Stimulated activated naive CD4-positive, alpha-beta T cell treated with Interleukin-2 at 50 U/mL for 16 hours (primary cell): Measurements from ENCODE around the gene CCDC88A.
"Not testable (repeated sequence)": the region's sequence is repeated elsewhere in the genome, so short reads cannot be mapped to it uniquely, and the experiment has no call there.

Source experiments
- DNase-seq: peaks from one replicate; lab custom pipeline; 2025; lab: John Stamatoyannopoulos, UW

Gene CCDC88A

DNA sequence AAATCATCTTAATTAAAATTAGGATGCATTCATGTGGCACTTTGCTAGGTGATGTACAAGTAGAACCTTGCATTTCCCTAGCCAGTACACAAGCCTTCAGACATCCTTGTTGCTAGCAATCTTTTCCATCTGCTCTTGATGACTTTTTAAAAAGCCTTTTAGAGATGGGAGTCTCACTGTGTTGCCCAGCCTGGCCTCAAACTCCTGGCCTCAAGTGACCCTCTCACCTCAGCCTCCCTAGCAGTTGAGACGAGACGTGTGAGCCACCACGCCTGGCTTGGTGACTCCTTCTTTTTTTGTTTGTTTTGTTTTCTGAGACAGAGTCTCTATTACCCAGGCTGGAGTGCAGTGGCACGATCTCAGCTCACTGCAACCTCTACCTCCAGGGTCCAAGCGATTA is 1.7 kb upstream of the CCDC88A start:
- no peak for DNase-seq

DNA sequence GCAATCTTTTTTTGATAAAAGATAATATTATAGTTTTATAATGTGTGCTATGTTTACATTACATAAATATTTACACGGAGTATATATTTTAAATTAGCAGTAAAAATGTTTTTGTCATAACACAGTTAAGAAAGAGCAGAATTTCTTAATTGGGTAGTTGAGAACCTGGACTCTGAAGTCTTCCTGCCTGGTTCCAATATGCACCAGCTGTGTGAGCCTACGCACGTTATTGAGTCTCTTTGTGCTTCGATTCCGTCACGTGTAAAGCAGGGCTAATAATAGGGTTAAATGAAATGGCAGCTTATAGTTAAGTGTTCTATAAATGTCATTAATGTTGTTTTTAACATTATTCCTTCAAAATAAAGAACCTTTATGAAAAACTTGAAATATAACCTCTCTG is 1.2 kb upstream of the CCDC88A start:
- DNase-seq, result no peak

GRCh38 chr2:55420439-55420725 is 726 bp upstream of the CCDC88A start:
- DNase-seq, result no peak

GRCh38 chr2:55419233-55419678 is 400 bp downstream of the CCDC88A start:
- DNase-seq, result peak; percentile 47

- no peak for DNase-seq
Measured at GRCh38 chr2:55418512-55419232, 984 bp downstream of the CCDC88A start.

- no peak for DNase-seq
Measured at GRCh38 chr2:55418072-55418471, 1.6 kb downstream of the CCDC88A start.

- no peak for DNase-seq
Measured at GRCh38 chr2:55416786-55417568, 2.7 kb downstream of the CCDC88A start.

GRCh38 chr2:55415300-55415699 is 4.4 kb downstream of the CCDC88A start:
- DNase-seq, result no peak

DNA sequence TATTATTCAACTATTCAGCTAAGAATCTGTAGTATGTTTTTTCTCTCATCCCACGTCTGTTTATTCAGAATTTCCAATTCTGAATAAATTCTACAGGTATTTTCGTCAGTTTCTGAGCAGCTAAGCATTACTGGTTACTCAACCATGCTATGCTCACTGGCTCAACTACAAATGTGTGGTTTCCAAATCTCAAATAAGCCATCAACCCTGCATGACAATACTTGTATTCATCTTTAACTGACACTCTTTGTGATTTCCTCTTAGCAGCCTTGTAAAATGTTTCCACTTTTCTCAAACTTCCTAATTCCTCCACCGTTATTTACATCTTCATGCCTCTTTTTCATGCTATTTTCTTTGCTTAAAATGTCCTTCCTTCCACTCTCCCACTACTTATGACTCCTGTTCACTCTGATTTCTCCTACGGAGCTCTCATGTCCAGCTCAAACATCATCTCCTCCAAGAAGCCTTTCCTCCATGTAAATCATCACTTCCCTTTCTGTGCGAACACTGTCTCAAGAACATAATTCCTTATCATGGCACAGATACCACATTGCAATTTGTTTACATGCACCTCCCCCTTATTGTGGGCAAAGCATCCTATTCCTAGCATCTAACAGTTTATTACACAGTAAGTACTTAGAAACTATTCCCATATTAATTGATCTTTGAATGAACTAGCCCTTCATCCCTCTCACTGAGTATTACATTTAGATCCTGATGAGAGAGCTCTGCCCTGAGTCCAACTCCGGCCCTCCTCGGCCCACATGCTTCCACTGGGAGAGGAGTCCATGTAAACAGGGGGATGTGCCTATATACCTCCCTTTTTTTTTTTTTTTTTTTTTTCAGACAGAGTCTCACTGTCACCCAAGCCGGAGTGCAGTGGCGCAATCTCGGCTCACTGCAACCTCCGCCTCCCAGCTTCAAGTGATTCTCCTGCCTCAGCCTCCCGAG is 10.5 kb downstream of the CCDC88A start:
- DNase-seq, result no peak

- no peak for DNase-seq
Measured at GRCh38 chr2:55408098-55408882, 11.4 kb downstream of the CCDC88A start.

GRCh38 chr2:55405116-55405515 is 14.5 kb downstream of the CCDC88A start:
- DNase-seq, result no peak

GRCh38 chr2:55403256-55403998 is 16.2 kb downstream of the CCDC88A start:
- no peak for DNase-seq

DNA sequence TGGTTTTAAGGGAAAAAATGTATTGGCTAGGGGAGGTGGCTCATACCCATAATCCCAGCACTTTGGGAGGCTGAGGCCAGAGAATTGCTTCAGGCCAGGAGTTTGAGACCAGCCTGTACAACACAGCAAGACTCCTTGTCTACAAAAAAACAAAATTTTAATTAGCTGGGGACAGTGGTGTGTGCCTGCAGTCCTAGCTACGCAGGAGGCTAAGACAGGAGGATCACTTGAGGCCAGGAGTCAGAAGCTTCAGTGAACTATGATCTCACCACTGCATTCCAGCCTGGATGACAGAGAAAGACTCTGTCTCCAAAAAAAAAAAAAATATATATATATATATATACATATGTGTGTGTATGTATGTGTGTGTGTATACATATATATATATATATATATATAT is 18.5 kb downstream of the CCDC88A start:
- no peak for DNase-seq

DNA sequence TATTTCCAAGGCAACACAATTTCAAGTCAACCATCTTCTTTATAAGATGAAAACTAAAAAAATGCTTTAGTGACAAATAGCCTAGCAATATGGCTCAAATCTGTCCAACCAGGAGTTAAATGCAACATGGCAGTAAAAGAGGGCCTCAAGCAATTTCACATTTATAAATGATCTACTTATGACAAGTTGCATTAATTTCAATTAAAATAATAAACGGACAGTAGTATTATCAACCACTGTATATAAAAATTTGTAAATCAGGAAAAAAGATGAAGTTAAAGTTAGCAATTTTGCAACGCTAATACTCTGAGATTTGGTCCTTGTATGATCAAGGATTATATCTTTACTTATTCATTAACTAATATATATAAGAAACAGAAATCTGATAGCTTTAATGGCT is 19.3 kb downstream of the CCDC88A start:
- DNase-seq, result no peak

DNA sequence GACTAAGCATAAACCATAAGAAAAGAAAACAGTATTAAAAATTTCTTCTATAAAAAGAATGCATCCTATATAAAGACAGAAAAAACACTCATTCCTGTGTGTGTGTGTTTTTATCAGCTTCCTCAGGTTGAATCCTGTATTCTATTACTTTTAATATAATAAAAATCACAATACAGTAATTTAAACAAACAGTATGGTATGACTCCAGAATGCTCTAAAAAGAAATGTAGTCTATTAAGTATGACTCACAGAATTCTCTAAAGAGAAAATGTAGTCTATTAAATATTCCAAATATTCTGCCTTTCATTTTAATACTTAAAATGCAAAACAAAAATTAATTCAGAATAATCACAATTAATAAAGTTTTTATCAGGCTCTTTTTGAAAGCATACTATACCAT is 19.8 kb downstream of the CCDC88A start:
- no peak for DNase-seq

- DNase-seq, result no peak
Measured at GRCh38 chr2:55395724-55396605, 23.7 kb downstream of the CCDC88A start.

DNA sequence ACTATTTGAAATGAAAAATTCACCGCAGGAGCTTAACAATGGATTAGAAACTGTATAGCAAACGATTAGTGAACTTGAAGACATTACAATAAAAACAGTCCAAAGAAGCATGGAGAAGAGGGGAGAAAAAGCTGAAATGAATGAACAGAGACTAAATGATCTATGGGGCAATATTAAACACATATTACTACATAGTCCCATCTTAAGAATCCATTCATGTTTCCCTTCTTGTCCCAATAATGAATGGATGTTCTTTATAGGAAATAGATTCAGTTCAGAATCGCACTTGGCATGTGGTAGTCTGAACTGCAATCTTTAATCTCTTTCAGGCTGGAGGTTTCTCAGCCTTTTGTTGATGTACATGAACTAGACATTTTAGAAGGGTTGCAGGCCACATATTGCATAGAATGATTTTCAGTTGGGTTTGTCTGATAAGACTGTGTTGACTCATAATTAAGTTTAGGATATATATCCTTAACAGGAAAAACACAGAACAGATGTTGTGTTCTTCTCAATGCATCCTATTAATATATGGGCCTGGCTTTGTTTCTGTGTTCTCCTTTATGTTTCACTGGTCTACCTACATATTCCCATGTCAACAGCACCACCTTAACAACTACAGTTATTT is 27.9 kb downstream of the CCDC88A start:
- no peak for DNase-seq

DNA sequence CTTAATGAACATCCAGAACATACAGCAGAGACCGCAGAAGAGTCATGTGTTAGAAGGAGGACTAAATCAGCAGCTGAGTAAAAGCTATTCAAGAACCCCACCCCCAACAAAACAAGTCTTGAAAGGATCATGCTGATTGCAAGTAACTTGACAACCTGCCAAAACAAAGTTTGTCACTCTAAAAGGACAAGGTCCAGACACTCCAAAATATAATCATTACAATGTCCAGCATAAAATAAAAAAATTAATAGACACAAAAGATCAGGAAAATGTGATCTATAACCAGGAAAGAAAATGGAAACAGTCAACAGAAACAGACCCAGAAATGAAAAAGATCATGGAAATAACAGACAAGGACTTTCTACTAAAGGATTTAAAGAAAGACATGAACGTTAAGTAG is 28.5 kb downstream of the CCDC88A start:
- no peak for DNase-seq

DNA sequence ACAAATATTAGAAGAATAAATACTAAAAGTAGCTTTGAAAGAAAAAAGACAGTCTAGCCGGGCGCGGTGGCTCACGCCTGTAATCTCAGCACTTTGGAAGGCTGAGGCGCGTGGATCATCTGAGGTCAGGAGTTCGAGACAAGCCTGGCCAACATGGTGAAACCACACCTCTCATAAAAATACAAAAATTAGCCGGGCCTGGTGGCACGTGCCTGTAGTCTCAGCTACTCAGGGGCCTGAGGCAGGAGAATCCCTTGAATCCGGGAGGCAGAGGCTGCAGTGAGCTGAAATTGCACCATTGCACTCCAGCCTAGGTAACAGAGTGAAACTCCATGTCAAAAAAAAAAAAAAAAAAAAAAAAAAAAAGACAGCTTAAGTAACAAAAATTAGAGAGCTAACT is 34.1 kb downstream of the CCDC88A start:
- DNase-seq, result not testable (repeated sequence)

- DNase-seq, result no peak
Measured at GRCh38 chr2:55384786-55385185, 34.9 kb downstream of the CCDC88A start.
